Measurements from ENCODE around the gene NCKAP5. TPM values are rescaled to one million over a fixed set of nuclear protein-coding genes. Genes with fewer than 3 reads are reported as not detected.

NCKAP5 gene
- total and polyA plus RNA-seq, 11 donors: 0.51 to 10.5 (median 5.2) TPM

GRCh38 chr2:132732694-132733093 is 835.6 kb downstream of the NCKAP5 start:
- WGBS, 4 donors: 93 to 95% (median 94%) methylated on average over 6 of the region's 6 CpGs
- Histone ChIP-seq H3K9me3 (no peaks in the 10 kb centered on the region), H3K4me3 (no peak overlapping the region), H3K36me3 (peaks cover 0 to 5% (median 0%) of the 10 kb centered on the region in 9 donors), H3K27ac (no peak overlapping the region), H3K4me1 (no peaks in the 10 kb centered on the region), H3K27me3 (no peaks in the 10 kb centered on the region)
- TF ChIP-seq, protein P1, sequence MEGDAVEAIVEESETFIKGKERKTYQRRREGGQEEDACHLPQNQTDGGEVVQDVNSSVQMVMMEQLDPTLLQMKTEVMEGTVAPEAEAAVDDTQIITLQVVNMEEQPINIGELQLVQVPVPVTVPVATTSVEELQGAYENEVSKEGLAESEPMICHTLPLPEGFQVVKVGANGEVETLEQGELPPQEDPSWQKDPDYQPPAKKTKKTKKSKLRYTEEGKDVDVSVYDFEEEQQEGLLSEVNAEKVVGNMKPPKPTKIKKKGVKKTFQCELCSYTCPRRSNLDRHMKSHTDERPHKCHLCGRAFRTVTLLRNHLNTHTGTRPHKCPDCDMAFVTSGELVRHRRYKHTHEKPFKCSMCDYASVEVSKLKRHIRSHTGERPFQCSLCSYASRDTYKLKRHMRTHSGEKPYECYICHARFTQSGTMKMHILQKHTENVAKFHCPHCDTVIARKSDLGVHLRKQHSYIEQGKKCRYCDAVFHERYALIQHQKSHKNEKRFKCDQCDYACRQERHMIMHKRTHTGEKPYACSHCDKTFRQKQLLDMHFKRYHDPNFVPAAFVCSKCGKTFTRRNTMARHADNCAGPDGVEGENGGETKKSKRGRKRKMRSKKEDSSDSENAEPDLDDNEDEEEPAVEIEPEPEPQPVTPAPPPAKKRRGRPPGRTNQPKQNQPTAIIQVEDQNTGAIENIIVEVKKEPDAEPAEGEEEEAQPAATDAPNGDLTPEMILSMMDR (IDR thresholded peaks at IDR 0.05): no peak
- TF ChIP-seq POLR2A (IDR thresholded peaks at IDR 0.05): no peak
- intact Hi-C loops (cut with DNase I): no loop called here
- ATAC-seq (no peak), DNase-seq (no peak)

- Histone ChIP-seq H3K27me3 (no peaks in the 10 kb centered on the region), H3K9me3 (no peaks in the 10 kb centered on the region), H3K36me3 (peaks cover 0 to 5% (median 0%) of the 10 kb centered on the region in 9 donors), H3K4me3 (no peak overlapping the region), H3K4me1 (no peaks in the 10 kb centered on the region), H3K27ac (no peak overlapping the region)
- WGBS, 4 donors: 88 to 97% (median 95%) methylated on average over 5 of the region's 5 CpGs
- DNase-seq: no peak
- ATAC-seq: no peak
- intact Hi-C loops (cut with DNase I): no loop called here
- no peak for TF ChIP-seq POLR2A (IDR thresholded peaks at IDR 0.05)
- TF ChIP-seq, protein P1 (IDR thresholded peaks at IDR 0.05): no peak
Observed at GRCh38 chr2:132731441-132731840, 836.8 kb downstream of the NCKAP5 start.

DNA sequence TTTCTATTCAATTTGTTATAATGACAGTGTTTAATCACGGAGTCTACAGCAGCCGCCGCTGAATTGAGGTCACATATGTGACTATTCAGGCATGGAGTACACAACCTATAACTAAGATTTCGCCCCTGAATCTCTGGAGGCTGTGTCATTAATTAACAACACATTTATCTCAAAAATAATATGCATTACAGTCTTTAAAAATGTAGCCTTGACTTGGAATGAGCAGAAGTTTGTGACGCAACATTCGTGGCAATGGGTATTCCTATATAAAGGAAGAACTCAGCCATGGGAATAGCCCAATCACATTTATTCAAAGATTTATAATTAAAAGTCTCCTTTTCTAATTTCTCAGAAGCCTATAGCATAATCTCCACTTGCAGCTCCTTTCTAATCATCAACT is 837.7 kb downstream of the NCKAP5 start:
- H3K4me1 ChIP-seq: no peaks in the 10 kb centered on the region
- H3K36me3 ChIP-seq: peaks cover 0 to 5% (median 0%) of the 10 kb centered on the region in 9 donors
- ATAC-seq: no peak
- WGBS, 4 donors: 90 to 95% (median 93%) methylated on average over 6 of the region's 6 CpGs
- H3K4me3 ChIP-seq: no peak overlapping the region
- no peaks in the 10 kb centered on the region for H3K27me3 ChIP-seq
- DNase-seq: no peak
- no peak overlapping the region for H3K27ac ChIP-seq
- intact Hi-C loops (cut with DNase I): no loop called here
- H3K9me3 ChIP-seq: no peaks in the 10 kb centered on the region
- TF ChIP-seq, protein P1 (IDR thresholded peaks at IDR 0.05): no peak
- TF ChIP-seq POLR2A (IDR thresholded peaks at IDR 0.05): no peak

DNA sequence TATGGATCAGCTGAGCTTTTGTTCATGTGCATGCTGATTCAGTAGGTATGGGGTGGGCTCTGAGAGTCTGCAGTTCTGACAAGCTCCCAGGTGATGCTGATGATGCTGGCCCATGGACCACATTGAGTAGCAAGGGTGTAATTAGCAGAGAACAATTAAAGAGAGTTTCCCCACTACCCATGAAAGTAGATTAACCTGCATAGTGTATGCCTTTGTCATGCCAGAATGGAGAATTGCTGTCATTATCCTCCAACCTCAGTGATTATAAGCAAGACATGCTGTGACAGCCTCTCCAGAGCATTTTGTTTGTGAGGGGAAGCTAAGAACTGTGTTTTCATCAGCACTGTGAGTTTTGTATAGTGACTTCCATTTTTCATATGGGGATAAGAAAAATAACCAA is 838.7 kb downstream of the NCKAP5 start:
- Histone ChIP-seq H3K9me3 (no peaks in the 10 kb centered on the region), H3K27ac (no peak overlapping the region), H3K4me1 (no peaks in the 10 kb centered on the region), H3K36me3 (peaks cover 0 to 5% (median 0%) of the 10 kb centered on the region in 9 donors), H3K27me3 (no peaks in the 10 kb centered on the region), H3K4me3 (no peak overlapping the region)
- no peak for DNase-seq
- TF ChIP-seq, protein P1 (IDR thresholded peaks at IDR 0.05): no peak
- no peak for TF ChIP-seq POLR2A (IDR thresholded peaks at IDR 0.05)
- ATAC-seq: no peak
- intact Hi-C loops (cut with DNase I): no loop called here
